Body of pancreas (tissue), 4 donors: Measurements from ENCODE around the gene SRGAP1.

Experiments used
- CTCF ChIP-seq, 7 experiments: fragments of 450-650 bp in 4 of 7; fragments of 200-600 bp in 3 of 7; sonication (generic) in 3 of 7; IDR thresholded peaks; one replicate each; pipeline ENCODE4 v1.5.1; 2016 to 2019; ENCODE audit warnings: antibody characterized with exemption in 7 of 7
- POLR2A ChIP-seq, 3 donors: fragments of 450-650 bp; IDR thresholded peaks; one replicate each; pipeline ENCODE4 v1.6.1; 2016; ENCODE audit warnings: antibody characterized with exemption in 3 of 3, mild to moderate bottlenecking in 2 of 3

GRCh38 chr12:64189530-64189929, 345.0 kb downstream of the SRGAP1 start:
- TF ChIP-seq CTCF (IDR thresholded peaks at IDR 0.05) (no peak), POLR2A (IDR thresholded peaks at IDR 0.05) (no peak)
